Measurements from ENCODE around the gene ANXA2R. TPM values are rescaled to one million over a fixed set of nuclear protein-coding genes. Genes with fewer than 3 reads are reported as not detected.
A peak's percentile ranks its signal among the peaks of the same experiment; 100 is the strongest.

Gene ANXA2R
- total and polyA plus RNA-seq, 4 experiments from 2014 or later, result 35.8 to 47.8 (median 45.2) TPM

- H3K4me3 ChIP-seq (ENCODE audit: low read length in 2 of 2), result no peak overlapping the region
- no peak overlapping the region for H3K4me3 Mint-ChIP-seq
- no peaks in the 10 kb centered on the region for H3K27me3 ChIP-seq (ENCODE audit: insufficient read depth, low read length)
- intact Hi-C loops (cut with micrococcal nuclease), result no loop called here
- H3K27ac ChIP-seq (ENCODE audit: low read depth, low read length), result no peak overlapping the region
- no peaks in the 10 kb centered on the region for H3K27me3 Mint-ChIP-seq
- peaks cover 0 to 5% (median 0%) of the 10 kb centered on the region in 8 donors for H3K9me3 Mint-ChIP-seq
- no peak overlapping the region for H3K27ac Mint-ChIP-seq
- ChIA-PET CTCF (ENCODE audit: partially characterized antibody) (interaction anchor here (1.0 to 10.4 kb wide), 4 partner anchors 14 to 114 kb away, joined by 3 to 150 read pairs (median 46); partner anchors contain the start of gene ANXA2R), POLR2A (ENCODE audit: partially characterized antibody) (interaction anchor here (1.2 to 20.1 kb wide), 4 partner anchors 16 to 96 kb away, joined by 4 to 1197 read pairs (median 942); partner anchors contain the start of genes ANXA2R and ZNF131)
- H3K36me3 Mint-ChIP-seq, result peaks cover 9 to 16% of the 10 kb centered on the region in 2 donors
- DNase-seq, result no peak
- H3K4me1 ChIP-seq (ENCODE audit: insufficient read depth, low read length), result peaks cover 20% of the 10 kb centered on the region
- H3K4me1 Mint-ChIP-seq, result peaks cover 14 to 39% (median 20%) of the 10 kb centered on the region in 4 donors
- no peaks in the 10 kb centered on the region for H3K9me3 ChIP-seq (ENCODE audit: control insufficient read depth in 1 of 2, low read length in 2 of 2)
- no peaks in the 10 kb centered on the region for H3K36me3 ChIP-seq (ENCODE audit: insufficient read depth, low read length)
Observed at GRCh38 chr5:43024217-43024616, 15.9 kb downstream of the ANXA2R start.

- H3K4me1 ChIP-seq (ENCODE audit: insufficient read depth, low read length), result peaks cover 26% of the 10 kb centered on the region
- no peaks in the 10 kb centered on the region for H3K27me3 Mint-ChIP-seq
- H3K4me3 ChIP-seq (ENCODE audit: low read length in 2 of 2), result peak overlapping the region in 1 of 2 donors; percentile 73
- H3K27ac ChIP-seq (ENCODE audit: low read depth, low read length), result peak overlapping the region; percentile 94
- peaks cover 0 to 14% (median 0%) of the 10 kb centered on the region in 8 donors for H3K9me3 Mint-ChIP-seq
- H3K27me3 ChIP-seq (ENCODE audit: insufficient read depth, low read length), result no peaks in the 10 kb centered on the region
- POLR2A ChIA-PET (ENCODE audit: partially characterized antibody), result interaction anchor here (1.6 to 20.1 kb wide), 12 partner anchors 8 to 464 kb away, joined by 9 to 1197 read pairs (median 94); partner anchors contain the start of genes ANXA2R, HMGCS1, TMEM267 and ZNF131
- peak overlapping the region; percentile 99 to 100 (median 100) for H3K27ac Mint-ChIP-seq
- H3K4me1 Mint-ChIP-seq, result peaks cover 11 to 53% (median 23%) of the 10 kb centered on the region in 4 donors
- CTCF ChIA-PET (ENCODE audit: partially characterized antibody), result interaction anchor here (0.9 to 11.2 kb wide), 15 partner anchors 9 to 463 kb away, joined by 3 to 226 read pairs (median 14); partner anchors contain the start of genes ANXA2R and TMEM267
- H3K9me3 ChIP-seq (ENCODE audit: control insufficient read depth in 1 of 2, low read length in 2 of 2), result no peaks in the 10 kb centered on the region
- peak overlapping the region; percentile 43 to 99 (median 96) for H3K4me3 Mint-ChIP-seq
- intact Hi-C loops (cut with micrococcal nuclease), result no loop called here
- no peak for DNase-seq
- peaks cover 5 to 30% of the 10 kb centered on the region in 2 donors for H3K36me3 Mint-ChIP-seq
- no peaks in the 10 kb centered on the region for H3K36me3 ChIP-seq (ENCODE audit: insufficient read depth, low read length)
Observed at GRCh38 chr5:43021151-43021550, 19.0 kb downstream of the ANXA2R start.

DNA sequence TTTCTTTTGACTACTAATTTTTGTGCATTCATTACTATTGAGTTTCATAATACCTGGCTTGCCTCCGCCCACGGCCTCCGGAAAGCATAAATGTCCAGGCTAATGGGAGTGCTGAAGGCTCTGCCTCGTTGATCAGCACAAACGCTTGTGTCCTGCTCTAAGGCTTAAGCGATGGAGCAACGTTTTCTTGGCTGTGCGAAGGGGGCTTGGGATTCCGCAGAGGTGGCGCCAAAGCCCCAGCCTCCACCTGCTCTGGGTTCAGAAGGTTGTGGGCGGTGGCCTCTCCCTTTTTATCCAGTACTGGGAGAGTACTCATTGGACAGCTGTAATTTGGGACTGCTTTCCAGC is 19.7 kb downstream of the ANXA2R start:
- no peaks in the 10 kb centered on the region for H3K27me3 Mint-ChIP-seq
- H3K4me3 ChIP-seq (ENCODE audit: low read length in 2 of 2), result peak overlapping the region; percentile 73 to 83
- peak overlapping the region; percentile 94 for H3K27ac ChIP-seq (ENCODE audit: low read depth, low read length)
- ChIA-PET CTCF (ENCODE audit: partially characterized antibody) (interaction anchor here (0.9 to 11.2 kb wide), 21 partner anchors 8 to 464 kb away, joined by 3 to 226 read pairs (median 11); partner anchors contain the start of genes ANXA2R, TMEM267 and ZNF131), POLR2A (ENCODE audit: partially characterized antibody) (interaction anchor here (0.8 to 20.1 kb wide), 22 partner anchors 9 to 1116 kb away, joined by 3 to 1197 read pairs (median 17); partner anchors contain the start of genes ANXA2R, HMGCS1, NNT and RIMOC1)
- H3K27ac Mint-ChIP-seq, result peak overlapping the region; percentile 99 to 100 (median 100)
- peaks cover 18 to 61% (median 28%) of the 10 kb centered on the region in 4 donors for H3K4me1 Mint-ChIP-seq
- H3K9me3 ChIP-seq (ENCODE audit: control insufficient read depth in 1 of 2, low read length in 2 of 2), result no peaks in the 10 kb centered on the region
- H3K4me1 ChIP-seq (ENCODE audit: insufficient read depth, low read length), result peaks cover 34% of the 10 kb centered on the region
- DNase-seq, result peak in 1 of 5 donors; percentile 53
- peaks cover 0 to 14% (median 0%) of the 10 kb centered on the region in 8 donors for H3K9me3 Mint-ChIP-seq
- peaks cover under 1 to 28% of the 10 kb centered on the region in 2 donors for H3K36me3 Mint-ChIP-seq
- peak overlapping the region; percentile 94 to 99 (median 98) for H3K4me3 Mint-ChIP-seq
- intact Hi-C loops (cut with micrococcal nuclease), result loop anchor here (1.0 kb wide), 4 partner anchors 20 to 108 kb away; partner anchors contain the start of gene ANXA2R
- no peaks in the 10 kb centered on the region for H3K27me3 ChIP-seq (ENCODE audit: insufficient read depth, low read length)
- H3K36me3 ChIP-seq (ENCODE audit: insufficient read depth, low read length), result no peaks in the 10 kb centered on the region

DNA sequence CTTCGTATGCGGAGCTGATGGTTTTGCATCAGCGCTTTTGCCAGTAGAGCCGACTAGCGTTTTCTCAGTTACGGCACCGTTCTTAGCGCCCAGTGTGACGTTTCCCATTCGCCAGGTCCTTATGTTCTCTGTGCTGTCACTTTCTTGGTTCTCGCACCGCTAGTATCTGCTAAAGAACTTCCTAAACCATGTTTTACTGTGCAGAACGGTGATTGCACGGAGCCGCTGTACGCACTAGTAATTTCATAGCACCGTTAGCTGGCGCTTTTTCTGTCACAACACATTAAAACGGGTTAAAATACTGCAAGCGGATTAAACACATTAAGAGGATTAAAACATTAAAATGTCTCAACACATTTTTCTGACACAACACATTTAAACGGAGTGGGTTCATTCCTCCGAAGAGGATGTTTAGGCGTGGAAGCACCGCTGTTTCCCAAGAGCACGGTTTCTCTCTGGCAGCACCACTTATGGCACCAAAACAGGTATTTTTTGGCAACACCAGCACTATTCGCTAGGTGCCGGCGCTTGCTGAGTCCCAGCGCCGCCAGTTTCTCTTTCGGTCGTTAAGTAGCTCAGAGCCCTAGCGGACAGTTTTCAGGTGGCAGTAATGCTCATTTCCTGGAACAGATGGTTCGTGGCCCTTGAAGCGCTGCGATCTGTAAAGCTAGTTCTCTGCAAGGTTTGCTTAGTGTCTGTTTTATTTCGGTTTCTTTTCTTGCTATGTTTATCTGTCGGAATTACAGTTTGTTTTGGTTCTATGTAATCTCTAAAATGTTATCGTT is 20.3 kb downstream of the ANXA2R start:
- intact Hi-C loops (cut with micrococcal nuclease), result loop anchor here (1.0 to 5.0 kb wide), 6 partner anchors 20 to 462 kb away; partner anchors contain the start of genes ANXA2R and TMEM267
- Histone ChIP-seq H3K36me3 (ENCODE audit: insufficient read depth, low read length) (no peaks in the 10 kb centered on the region), H3K27me3 (ENCODE audit: insufficient read depth, low read length) (no peaks in the 10 kb centered on the region), H3K4me1 (ENCODE audit: insufficient read depth, low read length) (peaks cover 40% of the 10 kb centered on the region), H3K9me3 (ENCODE audit: control insufficient read depth in 1 of 2, low read length in 2 of 2) (no peaks in the 10 kb centered on the region), H3K4me3 (ENCODE audit: low read length in 2 of 2) (peak overlapping the region; percentile 73 to 83), H3K27ac (ENCODE audit: low read depth, low read length) (peak overlapping the region; percentile 94)
- peak; percentile 84 to 94 (median 91) for DNase-seq
- ChIA-PET CTCF (ENCODE audit: partially characterized antibody) (interaction anchor here (0.9 to 11.2 kb wide), 21 partner anchors 8 to 464 kb away, joined by 3 to 226 read pairs (median 11); partner anchors contain the start of genes ANXA2R, TMEM267 and ZNF131), POLR2A (ENCODE audit: partially characterized antibody) (interaction anchor here (0.7 to 20.1 kb wide), 33 partner anchors 10 to 1149 kb away, joined by 3 to 1197 read pairs (median 7); partner anchors contain the start of genes ANXA2R, FBXO4, HMGCS1 and NNT)
- peaks cover 0 to 28% of the 10 kb centered on the region in 2 donors for H3K36me3 Mint-ChIP-seq
- H3K4me1 Mint-ChIP-seq, result peaks cover 23 to 66% (median 34%) of the 10 kb centered on the region in 4 donors
- no peaks in the 10 kb centered on the region for H3K27me3 Mint-ChIP-seq
- H3K4me3 Mint-ChIP-seq, result peak overlapping the region; percentile 94 to 99 (median 98)
- peak overlapping the region; percentile 99 to 100 (median 100) for H3K27ac Mint-ChIP-seq
- H3K9me3 Mint-ChIP-seq, result peaks cover 0 to 16% (median 0%) of the 10 kb centered on the region in 8 donors

DNA sequence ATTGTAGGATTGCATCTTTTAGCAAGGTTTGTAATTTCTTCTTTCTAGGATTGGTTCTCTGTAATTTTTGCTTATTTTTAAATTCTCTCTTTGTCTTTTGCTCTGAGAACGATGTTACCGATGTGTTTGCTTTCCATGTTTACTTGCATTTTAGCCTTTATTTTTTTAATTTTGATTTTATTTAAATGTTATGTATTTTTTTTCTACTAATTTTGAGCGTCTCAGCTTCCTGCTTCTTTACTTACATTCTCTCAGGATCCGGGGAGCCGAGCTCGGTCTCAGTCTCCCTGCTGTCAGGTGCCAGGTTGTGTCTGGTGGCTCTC is 20.9 kb downstream of the ANXA2R start:
- Mint-ChIP-seq H3K9me3 (peaks cover 0 to 18% (median 0%) of the 10 kb centered on the region in 8 donors), H3K4me1 (peaks cover 26 to 70% (median 38%) of the 10 kb centered on the region in 4 donors), H3K27ac (peak overlapping the region; percentile 99 to 100 (median 100)), H3K36me3 (peaks cover 0 to 28% of the 10 kb centered on the region in 2 donors), H3K27me3 (no peaks in the 10 kb centered on the region), H3K4me3 (peak overlapping the region; percentile 94 to 99 (median 98))
- ChIA-PET POLR2A (ENCODE audit: partially characterized antibody) (interaction anchor here (0.7 to 20.1 kb wide), 30 partner anchors 10 to 1149 kb away, joined by 3 to 1197 read pairs (median 7); partner anchors contain the start of genes ANXA2R, FBXO4, HMGCS1 and OXCT1), CTCF (ENCODE audit: partially characterized antibody) (interaction anchor here (1.4 to 11.2 kb wide), 15 partner anchors 9 to 465 kb away, joined by 3 to 226 read pairs (median 14); partner anchors contain the start of genes ANXA2R, TMEM267 and ZNF131)
- peaks cover 42% of the 10 kb centered on the region for H3K4me1 ChIP-seq (ENCODE audit: insufficient read depth, low read length)
- intact Hi-C loops (cut with micrococcal nuclease), result loop anchor here (1.0 to 5.0 kb wide), 2 partner anchors 68 to 463 kb away; partner anchors contain the start of gene TMEM267
- no peaks in the 10 kb centered on the region for H3K36me3 ChIP-seq (ENCODE audit: insufficient read depth, low read length)
- H3K27me3 ChIP-seq (ENCODE audit: insufficient read depth, low read length), result no peaks in the 10 kb centered on the region
- peak overlapping the region; percentile 94 for H3K27ac ChIP-seq (ENCODE audit: low read depth, low read length)
- H3K9me3 ChIP-seq (ENCODE audit: control insufficient read depth in 1 of 2, low read length in 2 of 2), result no peaks in the 10 kb centered on the region
- peak overlapping the region; percentile 73 for H3K4me3 ChIP-seq (ENCODE audit: low read length in 2 of 2)
- DNase-seq, result no peak

- H3K4me3 ChIP-seq (ENCODE audit: low read length in 2 of 2), result peak overlapping the region; percentile 73 to 99
- no peak for DNase-seq
- CTCF ChIA-PET (ENCODE audit: partially characterized antibody), result interaction anchor here (0.8 to 11.2 kb wide), 8 partner anchors 9 to 108 kb away, joined by 3 to 226 read pairs (median 110); partner anchors contain the start of gene ANXA2R
- intact Hi-C loops (cut with micrococcal nuclease), result loop anchor here (5.0 kb wide), 1 partner anchor 465 kb away; the partner anchor contains the start of gene TMEM267
- Mint-ChIP-seq H3K9me3 (peaks cover 0 to 18% (median 0%) of the 10 kb centered on the region in 8 donors), H3K4me3 (peak overlapping the region; percentile 94 to 99 (median 98)), H3K27me3 (no peaks in the 10 kb centered on the region), H3K4me1 (peaks cover 27 to 70% (median 39%) of the 10 kb centered on the region in 4 donors), H3K36me3 (peaks cover 0 to 28% of the 10 kb centered on the region in 2 donors), H3K27ac (peak overlapping the region; percentile 99 to 100 (median 100))
- peak overlapping the region; percentile 94 for H3K27ac ChIP-seq (ENCODE audit: low read depth, low read length)
- no peaks in the 10 kb centered on the region for H3K9me3 ChIP-seq (ENCODE audit: control insufficient read depth in 1 of 2, low read length in 2 of 2)
- H3K4me1 ChIP-seq (ENCODE audit: insufficient read depth, low read length), result peaks cover 46% of the 10 kb centered on the region
- no peaks in the 10 kb centered on the region for H3K36me3 ChIP-seq (ENCODE audit: insufficient read depth, low read length)
- no peaks in the 10 kb centered on the region for H3K27me3 ChIP-seq (ENCODE audit: insufficient read depth, low read length)
- POLR2A ChIA-PET (ENCODE audit: partially characterized antibody), result interaction anchor here (0.6 to 20.1 kb wide), 21 partner anchors 9 to 1147 kb away, joined by 3 to 1197 read pairs (median 6); partner anchors contain the start of genes ANXA2R, HMGCS1, OXCT1 and TMEM267
Observed at GRCh38 chr5:43017428-43017815, 22.7 kb downstream of the ANXA2R start.
